ENCODE results near the gene DBF4B.
A peak's percentile ranks its signal among the peaks of the same experiment; 100 is the strongest.

The DBF4B gene

GRCh38 chr17:44759086-44759915, 50.8 kb downstream of the DBF4B start:
- no peaks in the 10 kb centered on the region for H3K36me3 ChIP-seq (ENCODE audit: insufficient read depth, low read length)
- H2AFZ ChIP-seq (ENCODE audit: low read length), result no peak overlapping the region
- no peak overlapping the region for H3K27ac ChIP-seq (ENCODE audit: low read depth, low read length, poor library complexity, severe bottlenecking)
- H3K27me3 ChIP-seq (ENCODE audit: insufficient read depth, low read length), result peaks cover 16% of the 10 kb centered on the region
- no peaks in the 10 kb centered on the region for H3K9me2 ChIP-seq (ENCODE audit: low read depth, low read length)
- peak overlapping the region; percentile 43; the same call in 1 of the 2 replicates for H3K9ac ChIP-seq (ENCODE audit: low read length)
- peak overlapping the region; percentile 60 for H3K4me3 ChIP-seq (ENCODE audit: low read depth, low read length, poor library complexity, severe bottlenecking)
- H3F3A ChIP-seq (ENCODE audit: insufficient read depth, low read length), result no peaks in the 10 kb centered on the region
- H3K9me3 ChIP-seq (ENCODE audit: low read length), result no peaks in the 10 kb centered on the region
- no peaks in the 10 kb centered on the region for H3K79me2 ChIP-seq (ENCODE audit: insufficient read depth, low read length)
- H3K4me1 ChIP-seq (ENCODE audit: insufficient read depth, low read length, severe bottlenecking), result peaks cover 6% of the 10 kb centered on the region
- TF ChIP-seq EZH2 (IDR thresholded peaks at IDR 0.05; ENCODE audit: borderline replicate concordance, low read length), result no peak
- TF ChIP-seq CTCF (IDR thresholded peaks at IDR 0.05; ENCODE audit: low read length), result no peak
- H4K20me1 ChIP-seq (ENCODE audit: insufficient read depth, low read length), result no peaks in the 10 kb centered on the region
- peak overlapping the region; percentile 78 for H3K4me2 ChIP-seq (ENCODE audit: low read length)

- Histone ChIP-seq H3K79me2 (ENCODE audit: insufficient read depth, low read length) (no peaks in the 10 kb centered on the region), H3K27me3 (ENCODE audit: insufficient read depth, low read length) (peaks cover 16% of the 10 kb centered on the region), H3K4me2 (ENCODE audit: low read length) (peak overlapping the region; percentile 78; the same call in 1 of the 2 replicates), H3K36me3 (ENCODE audit: insufficient read depth, low read length) (no peaks in the 10 kb centered on the region), H3F3A (ENCODE audit: insufficient read depth, low read length) (no peaks in the 10 kb centered on the region), H3K4me3 (ENCODE audit: low read depth, low read length, poor library complexity, severe bottlenecking) (no peak overlapping the region), H3K4me1 (ENCODE audit: insufficient read depth, low read length, severe bottlenecking) (peaks cover 6% of the 10 kb centered on the region), H3K9me3 (ENCODE audit: low read length) (no peaks in the 10 kb centered on the region), H3K27ac (ENCODE audit: low read depth, low read length, poor library complexity, severe bottlenecking) (no peak overlapping the region), H3K9ac (ENCODE audit: low read length) (no peak overlapping the region), H3K9me2 (ENCODE audit: low read depth, low read length) (no peaks in the 10 kb centered on the region), H2AFZ (ENCODE audit: low read length) (no peak overlapping the region), H4K20me1 (ENCODE audit: insufficient read depth, low read length) (no peaks in the 10 kb centered on the region)
- TF ChIP-seq CTCF (IDR thresholded peaks at IDR 0.05; ENCODE audit: low read length), result no peak
- TF ChIP-seq EZH2 (IDR thresholded peaks at IDR 0.05; ENCODE audit: borderline replicate concordance, low read length), result no peak
Observed at GRCh38 chr17:44759916-44760243, 51.4 kb downstream of the DBF4B start.

GRCh38 chr17:44760474-44761308, 52.2 kb downstream of the DBF4B start:
- Histone ChIP-seq H3K4me2 (ENCODE audit: low read length) (no peak overlapping the region), H2AFZ (ENCODE audit: low read length) (no peak overlapping the region), H3F3A (ENCODE audit: insufficient read depth, low read length) (no peaks in the 10 kb centered on the region), H3K27ac (ENCODE audit: low read depth, low read length, poor library complexity, severe bottlenecking) (no peak overlapping the region), H3K9me2 (ENCODE audit: low read depth, low read length) (no peaks in the 10 kb centered on the region), H3K4me3 (ENCODE audit: low read depth, low read length, poor library complexity, severe bottlenecking) (no peak overlapping the region), H3K79me2 (ENCODE audit: insufficient read depth, low read length) (no peaks in the 10 kb centered on the region), H3K27me3 (ENCODE audit: insufficient read depth, low read length) (peaks cover 16% of the 10 kb centered on the region), H3K36me3 (ENCODE audit: insufficient read depth, low read length) (no peaks in the 10 kb centered on the region), H3K9ac (ENCODE audit: low read length) (no peak overlapping the region), H3K9me3 (ENCODE audit: low read length) (no peaks in the 10 kb centered on the region), H3K4me1 (ENCODE audit: insufficient read depth, low read length, severe bottlenecking) (peaks cover 6% of the 10 kb centered on the region), H4K20me1 (ENCODE audit: insufficient read depth, low read length) (no peaks in the 10 kb centered on the region)
- no peak for TF ChIP-seq EZH2 (IDR thresholded peaks at IDR 0.05; ENCODE audit: borderline replicate concordance, low read length)
- no peak for TF ChIP-seq CTCF (IDR thresholded peaks at IDR 0.05; ENCODE audit: low read length)
